Neutrophil (primary cell): Measurements from ENCODE around the gene MUC5B.

Experiments
- H3K27ac ChIP-seq: fragments of 200-600 bp; sonication (generic); 2 replicates; pipeline ENCODE4 v1.5.1; 2016; ENCODE audit warnings: mild to moderate bottlenecking, moderate library complexity
- H3K27me3 ChIP-seq: fragments of 200-600 bp; sonication (generic); 2 replicates; pipeline ENCODE4 v1.6.0; 2016; ENCODE audit warnings: mild to moderate bottlenecking
- H3K36me3 ChIP-seq: fragments of 200-600 bp; sonication (generic); 2 replicates; pipeline ENCODE4 v1.5.1; 2017
- H3K4me1 ChIP-seq, 2 experiments: fragments of 200-600 bp in 1 of 2; sonication (generic) in 1 of 2; 1 replicate in 1 of 2; 2 replicates in 1 of 2; pipeline versions ENCODE4 v1.5.1 to v1.6.1; 2013 to 2016; ENCODE audit warnings: low read depth in 1 of 2, low read length in 1 of 2, mild to moderate bottlenecking in 1 of 2, moderate library complexity in 1 of 2; ENCODE audit not compliant: control insufficient read depth in 1 of 2, insufficient read depth in 1 of 2
- H3K4me3 ChIP-seq, 2 experiments: fragments of 200-600 bp in 1 of 2; sonication (generic) in 1 of 2; 1 replicate in 1 of 2; 2 replicates in 1 of 2; pipeline ENCODE4 v1.5.1; 2013 to 2016; ENCODE audit warnings: low read depth in 1 of 2, low read length in 1 of 2, mild to moderate bottlenecking in 1 of 2, moderate library complexity in 1 of 2
- H3K9me3 ChIP-seq: fragments of 200-600 bp; sonication (generic); 2 replicates; pipeline ENCODE4 v1.5.1; 2016
- CTCF ChIP-seq: fragments of 200-600 bp; sonication (generic); IDR thresholded peaks from 2 replicates; pipeline ENCODE4 v1.5.1; 2016; ENCODE audit warnings: antibody characterized with exemption

The MUC5B gene

GRCh38 chr11:1237851-1238250, 15.0 kb downstream of the MUC5B start:
- Histone ChIP-seq H3K9me3 (no peaks in the 10 kb centered on the region), H3K27me3 (no peaks in the 10 kb centered on the region), H3K4me1 (no peaks in the 10 kb centered on the region), H3K27ac (no peak overlapping the region), H3K36me3 (no peaks in the 10 kb centered on the region), H3K4me3 (no peak overlapping the region)
- TF ChIP-seq CTCF = no peak

GRCh38 chr11:1238767-1239595, 16.1 kb downstream of the MUC5B start:
- TF ChIP-seq CTCF = no peak
- Histone ChIP-seq H3K27ac (no peak overlapping the region), H3K4me3 (no peak overlapping the region), H3K4me1 (no peaks in the 10 kb centered on the region), H3K9me3 (no peaks in the 10 kb centered on the region), H3K36me3 (no peaks in the 10 kb centered on the region), H3K27me3 (no peaks in the 10 kb centered on the region)

- no peaks in the 10 kb centered on the region for H3K4me1 ChIP-seq
- H3K27me3 ChIP-seq = no peaks in the 10 kb centered on the region
- no peak overlapping the region for H3K27ac ChIP-seq
- no peak for TF ChIP-seq CTCF
- no peaks in the 10 kb centered on the region for H3K36me3 ChIP-seq
- no peak overlapping the region for H3K4me3 ChIP-seq
- H3K9me3 ChIP-seq = no peaks in the 10 kb centered on the region
Measured at GRCh38 chr11:1239596-1240205, 16.8 kb downstream of the MUC5B start.

DNA sequence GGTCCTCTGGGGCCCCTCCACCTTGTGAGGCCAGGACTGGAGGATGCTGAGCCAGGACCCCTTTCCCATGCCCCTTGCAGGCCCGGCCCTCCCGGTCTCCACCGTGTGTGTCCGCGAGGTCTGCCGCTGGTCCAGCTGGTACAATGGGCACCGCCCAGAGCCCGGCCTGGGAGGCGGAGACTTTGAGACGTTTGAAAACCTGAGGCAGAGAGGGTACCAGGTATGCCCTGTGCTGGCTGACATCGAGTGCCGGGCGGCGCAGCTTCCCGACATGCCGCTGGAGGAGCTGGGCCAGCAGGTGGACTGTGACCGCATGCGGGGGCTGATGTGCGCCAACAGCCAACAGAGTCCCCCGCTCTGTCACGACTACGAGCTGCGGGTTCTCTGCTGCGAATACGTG, 17.9 kb downstream of the MUC5B start:
- no peak overlapping the region for H3K4me3 ChIP-seq
- H3K36me3 ChIP-seq = no peaks in the 10 kb centered on the region
- TF ChIP-seq CTCF = no peak

DNA sequence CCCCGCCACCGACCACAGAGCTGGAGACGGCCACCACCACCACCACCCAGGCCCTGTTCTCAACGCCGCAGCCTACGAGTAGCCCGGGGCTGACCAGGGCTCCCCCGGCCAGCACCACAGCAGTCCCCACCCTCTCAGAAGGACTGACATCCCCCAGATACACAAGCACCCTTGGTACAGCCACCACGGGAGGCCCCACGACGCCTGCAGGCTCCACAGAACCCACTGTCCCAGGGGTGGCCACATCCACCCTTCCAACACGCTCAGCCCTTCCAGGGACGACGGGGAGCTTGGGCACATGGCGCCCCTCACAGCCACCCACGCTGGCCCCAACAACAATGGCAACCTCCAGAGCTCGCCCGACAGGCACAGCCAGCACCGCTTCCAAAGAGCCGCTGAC, 18.8 kb downstream of the MUC5B start:
- Histone ChIP-seq H3K27me3 (no peaks in the 10 kb centered on the region), H3K27ac (no peak overlapping the region), H3K4me3 (no peak overlapping the region), H3K9me3 (no peaks in the 10 kb centered on the region), H3K4me1 (no peaks in the 10 kb centered on the region), H3K36me3 (no peaks in the 10 kb centered on the region)
- TF ChIP-seq CTCF = no peak

More for the DNA sequence above, 17.9 kb downstream of the MUC5B start:
- no peak overlapping the region for H3K27ac ChIP-seq
- H3K9me3 ChIP-seq = no peaks in the 10 kb centered on the region
- no peaks in the 10 kb centered on the region for H3K4me1 ChIP-seq
- H3K27me3 ChIP-seq = no peaks in the 10 kb centered on the region
